B cell (primary cell): ENCODE results near the gene TLR8. TPM values are rescaled to one million over a fixed set of nuclear protein-coding genes. Genes with fewer than 3 reads are reported as not detected.

Experiments used
- ATAC-seq: fragments of 200-7000 bp; cut with Tn5 transposase; one replicate; pipeline ENCODE4 v1.10.0; 2021; ENCODE audit warnings: low read depth, mild to moderate bottlenecking, moderate number of reproducible peaks, moderate library complexity
- CTCF ChIA-PET: fragments of 350-600 bp; sonication (Branson Sonifier 250); formaldehyde crosslinking; loops from one replicate; lab custom pipeline; 2021; ENCODE audit warnings: antibody characterized with exemption, inconsistent platforms; lab: Charles Lee
- POLR2A ChIA-PET: fragments of 350-600 bp; sonication (Branson Sonifier 250); formaldehyde crosslinking; loops from one replicate; lab custom pipeline; 2021; ENCODE audit warnings: antibody characterized with exemption; lab: Charles Lee
- DNase-seq: peaks from one replicate; pipeline ENCODE4 v3.0.0; 2013
- H2AFZ ChIP-seq: 2 replicates; pipeline ENCODE4 v1.6.1; 2012; ENCODE audit warnings: mild to moderate bottlenecking, low read depth, low read length; ENCODE audit not compliant: insufficient read depth, poor library complexity, severe bottlenecking
- H3K27ac ChIP-seq, 2 donors: 1 replicate in 1 of 2; 2 replicates in 1 of 2; pipeline ENCODE4 v1.5.1; 2012 to 2013; ENCODE audit warnings: low read length in 2 of 2, mild to moderate bottlenecking in 2 of 2, moderate library complexity in 1 of 2
- H3K27me3 ChIP-seq, 4 experiments: fragments of 200-600 bp in 1 of 4; sonication (generic) in 1 of 4; replicated peaks in 1 of 4; 1 replicate in 2 of 4; 2 replicates in 2 of 4; pipeline versions ENCODE4 v1.6.1 to v1.7.0; 2013 to 2016; ENCODE audit warnings: low read length in 3 of 4, mild to moderate bottlenecking in 2 of 4, mixed read lengths in 1 of 4, moderate library complexity in 1 of 4; ENCODE audit not compliant: insufficient read depth in 4 of 4, control insufficient read depth in 3 of 4; ENCODE audit errors: control extremely low read depth in 1 of 4
- H3K36me3 ChIP-seq, 2 experiments: replicated peaks in 1 of 2; 1 replicate in 1 of 2; 2 replicates in 1 of 2; pipeline versions ENCODE4 v1.6.1 to v1.7.1; 2013; ENCODE audit warnings: low read length in 1 of 2; ENCODE audit not compliant: insufficient read depth in 2 of 2, control insufficient read depth in 1 of 2; ENCODE audit errors: control extremely low read depth in 1 of 2, extremely low read depth in 1 of 2
- H3K4me1 ChIP-seq, 2 donors: fragments of 200-600 bp in 1 of 2; sonication (generic) in 1 of 2; 1 replicate in 1 of 2; 2 replicates in 1 of 2; pipeline versions ENCODE4 v1.5.1 to v1.6.1; 2013 to 2017; ENCODE audit warnings: low read length in 2 of 2; ENCODE audit not compliant: control insufficient read depth in 2 of 2, insufficient read depth in 2 of 2
- H3K4me2 ChIP-seq: replicated peaks from 2 replicates; pipeline ENCODE3; 2012; ENCODE audit warnings: mild to moderate bottlenecking, low read depth, low read length; ENCODE audit not compliant: poor library complexity, severe bottlenecking
- H3K4me3 ChIP-seq, 5 experiments: fragments of 200-600 bp in 1 of 5; sonication (generic) in 1 of 5; 1 replicate in 3 of 5; 2 replicates in 2 of 5; pipeline versions ENCODE4 v1.5.1 to v1.7.0; 2011 to 2016; ENCODE audit warnings: low read length in 4 of 5, mild to moderate bottlenecking in 4 of 5, low read depth in 2 of 5, control low read depth in 1 of 5, moderate library complexity in 1 of 5; ENCODE audit not compliant: insufficient read depth in 1 of 5; ENCODE audit errors: control extremely low read depth in 1 of 5, extremely low read depth in 1 of 5
- H3K79me2 ChIP-seq: fragments of 200-600 bp; sonication (generic); one replicate; pipeline ENCODE4 v1.6.0; 2016; ENCODE audit warnings: low read length; ENCODE audit not compliant: control insufficient read depth, insufficient read depth
- H3K9ac ChIP-seq: fragments of 200-600 bp; sonication (generic); 2 replicates; pipeline ENCODE4 v1.6.1; 2017; ENCODE audit warnings: mild to moderate bottlenecking, low read length, moderate library complexity
- H3K9me3 ChIP-seq, 3 donors: one replicate each; pipeline versions ENCODE4 v1.6.1 to v1.7.1; 2013; ENCODE audit warnings: low read length in 2 of 3; ENCODE audit not compliant: control insufficient read depth in 2 of 3, insufficient read depth in 1 of 3; ENCODE audit errors: control extremely low read depth in 1 of 3
- H4K20me1 ChIP-seq: 2 replicates; pipeline ENCODE4 v1.6.0; 2012; ENCODE audit warnings: mild to moderate bottlenecking, low read length; ENCODE audit not compliant: insufficient read depth, control insufficient read depth, poor library complexity, severe bottlenecking
- H3K27ac Mint-ChIP-seq: one replicate; pipeline ENCODE4 v1.8.0; 2021; ENCODE audit warnings: mixed read lengths
- H3K27me3 Mint-ChIP-seq: one replicate; pipeline ENCODE4 v1.8.0; 2021; ENCODE audit warnings: mixed read lengths
- H3K4me1 Mint-ChIP-seq: one replicate; pipeline ENCODE4 v1.8.0; 2021; ENCODE audit warnings: mixed read lengths
- H3K4me3 Mint-ChIP-seq: one replicate; pipeline ENCODE4 v1.8.0; 2021; ENCODE audit warnings: mixed read lengths
- H3K9me3 Mint-ChIP-seq: one replicate; pipeline ENCODE4 v1.8.0; 2022; ENCODE audit warnings: mixed read lengths; ENCODE audit not compliant: insufficient read depth
- EZH2 ChIP-seq: IDR thresholded peaks from 2 replicates; pipeline ENCODE4 v1.6.1; 2012; ENCODE audit warnings: borderline replicate concordance, low read depth, mild to moderate bottlenecking, moderate library complexity, low read length; ENCODE audit not compliant: insufficient read depth, poor library complexity, severe bottlenecking
- WGBS: methylation state at CpG from one replicate; pipeline ENCODE4 v1.1.5; 2013; ENCODE audit warnings: missing lambda C conversion rate; ENCODE audit not compliant: insufficient coverage; 5-methylcytosine and 5-hydroxymethylcytosine counted together
- intact Hi-C: fragments of 100-400 bp; cut with micrococcal nuclease; formaldehyde crosslinking; loops from one replicate; pipeline ENCODE4 v1.10.0; 2022
- polyA plus RNA-seq: library from polyadenylated mRNA; depleted of rRNA; stranded (reverse); fragments of >200 nt; gene quantifications from 2 replicates; pipeline ENCODE4 v1.2.3, GENCODE V29; 2012
- total RNA-seq, 2 donors: library from RNA; stranded (reverse); fragments of 120-200 nt in 1 of 2; gene quantifications; 1 replicate in 1 of 2; 2 replicates in 1 of 2; pipeline versions ENCODE4 v1.2.3 to v1.2.4, GENCODE V29; 2013 to 2022
- TF ChIP-seq, protein P1 (sequence below): fragments of 200-600 bp; IDR thresholded peaks from one replicate; pipeline ENCODE4 v1.8.0; 2022; ENCODE audit warnings: antibody characterized with exemption, mild to moderate bottlenecking

TLR8 gene
- total and polyA plus RNA-seq, 2 donors (not counting 1 experiment from before 2014, with no cell fraction given) = 0.19 to 0.39 TPM

DNA sequence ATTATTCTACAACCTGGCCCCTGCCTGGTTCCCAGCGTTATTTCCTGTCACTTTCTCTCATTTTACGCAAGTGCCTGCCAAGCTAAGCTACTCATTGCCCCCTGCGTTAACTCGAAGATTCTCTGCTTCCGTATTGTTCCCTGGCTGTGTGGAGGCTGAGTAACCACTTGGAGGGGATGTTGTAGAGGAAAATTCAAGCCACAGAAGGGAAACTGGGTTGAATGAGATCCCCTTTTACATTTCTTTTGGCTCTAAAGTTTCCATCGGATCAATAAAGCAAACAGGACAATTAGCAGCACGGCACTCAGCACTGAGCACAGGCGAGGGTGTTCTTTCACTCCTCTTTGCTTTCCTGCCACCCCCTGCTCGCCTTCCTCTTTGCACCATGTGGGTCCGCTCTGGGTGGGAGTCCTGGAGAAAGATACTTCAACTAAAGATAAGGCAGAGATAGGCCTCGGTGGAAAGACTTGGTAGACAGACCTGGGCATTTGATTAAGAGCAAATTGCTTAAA, 64.3 kb downstream of the TLR8 start:
- peak overlapping the region; percentile 84 for H3K4me3 Mint-ChIP-seq
- no peaks in the 10 kb centered on the region for H3K9me3 Mint-ChIP-seq
- no CpG with 5 or more reads among the region's 11 CpGs for WGBS
- intact Hi-C loops = loop anchor here (10.0 kb wide), 2 partner anchors 284 to 374 kb away; no protein-coding TSS in a partner anchor
- ChIA-PET POLR2A (interaction anchor here (11.2 to 11.7 kb wide), 2 partner anchors 13 to 20 kb away, joined by 130 to 136 read pairs; no protein-coding TSS in a partner anchor), CTCF (interaction anchor here (0.7 to 15.8 kb wide), 13 partner anchors 13 to 517 kb away, joined by 3 to 214 read pairs (median 5); no protein-coding TSS in a partner anchor)
- peak overlapping the region; percentile 97 for H3K27ac Mint-ChIP-seq
- H4K20me1 ChIP-seq = peaks cover 8% of the 10 kb centered on the region
- peaks cover 42% of the 10 kb centered on the region for H3K79me2 ChIP-seq
- TF ChIP-seq EZH2 = no peak
- TF ChIP-seq, protein P1, sequence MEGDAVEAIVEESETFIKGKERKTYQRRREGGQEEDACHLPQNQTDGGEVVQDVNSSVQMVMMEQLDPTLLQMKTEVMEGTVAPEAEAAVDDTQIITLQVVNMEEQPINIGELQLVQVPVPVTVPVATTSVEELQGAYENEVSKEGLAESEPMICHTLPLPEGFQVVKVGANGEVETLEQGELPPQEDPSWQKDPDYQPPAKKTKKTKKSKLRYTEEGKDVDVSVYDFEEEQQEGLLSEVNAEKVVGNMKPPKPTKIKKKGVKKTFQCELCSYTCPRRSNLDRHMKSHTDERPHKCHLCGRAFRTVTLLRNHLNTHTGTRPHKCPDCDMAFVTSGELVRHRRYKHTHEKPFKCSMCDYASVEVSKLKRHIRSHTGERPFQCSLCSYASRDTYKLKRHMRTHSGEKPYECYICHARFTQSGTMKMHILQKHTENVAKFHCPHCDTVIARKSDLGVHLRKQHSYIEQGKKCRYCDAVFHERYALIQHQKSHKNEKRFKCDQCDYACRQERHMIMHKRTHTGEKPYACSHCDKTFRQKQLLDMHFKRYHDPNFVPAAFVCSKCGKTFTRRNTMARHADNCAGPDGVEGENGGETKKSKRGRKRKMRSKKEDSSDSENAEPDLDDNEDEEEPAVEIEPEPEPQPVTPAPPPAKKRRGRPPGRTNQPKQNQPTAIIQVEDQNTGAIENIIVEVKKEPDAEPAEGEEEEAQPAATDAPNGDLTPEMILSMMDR = peak; percentile 21
- H3K4me3 ChIP-seq = peak overlapping the region in 4 of 5 experiments; percentile 9 to 35 (median 28)
- H3K4me2 ChIP-seq = peak overlapping the region; percentile 70
- peak overlapping the region; percentile 61 for H2AFZ ChIP-seq
- peaks cover 61% of the 10 kb centered on the region for H3K4me1 Mint-ChIP-seq
- peaks cover 0 to 5% of the 10 kb centered on the region in 2 experiments for H3K36me3 ChIP-seq
- ATAC-seq = peak; percentile 15
- H3K9me3 ChIP-seq = no peaks in the 10 kb centered on the region
- H3K9ac ChIP-seq = peak overlapping the region; percentile 24
- H3K4me1 ChIP-seq = peaks cover 47 to 55% of the 10 kb centered on the region in 2 donors
- H3K27me3 ChIP-seq = peaks cover 0 to 4% (median 0%) of the 10 kb centered on the region in 4 experiments
- H3K27ac ChIP-seq = peak overlapping the region; percentile 82 to 89
- no peaks in the 10 kb centered on the region for H3K27me3 Mint-ChIP-seq
- peak; percentile 79 for DNase-seq
